Esophagus muscularis mucosa (tissue), 4 donors: ENCODE data around the gene EXO5.

Experiments
- EP300 ChIP-seq: sonication (generic); formaldehyde crosslinking; IDR thresholded peaks from one replicate; pipeline ENCODE4 v1.6.1; 2017; ENCODE audit warnings: antibody characterized with exemption
- POLR2A ChIP-seq: fragments of 450-650 bp; IDR thresholded peaks from one replicate; pipeline ENCODE4 v1.6.1; 2017; ENCODE audit warnings: antibody characterized with exemption, moderate library complexity, mild to moderate bottlenecking, low read depth
- TF ChIP-seq, protein P1 (sequence below), 3 experiments: fragments of 200-600 bp in 2 of 3; fragments of 450-650 bp in 1 of 3; sonication (generic) in 2 of 3; IDR thresholded peaks; one replicate each; pipeline ENCODE4 v1.5.1; 2017 to 2019; ENCODE audit warnings: antibody characterized with exemption in 3 of 3, mild to moderate bottlenecking in 2 of 3, moderate library complexity in 1 of 3

DNA sequence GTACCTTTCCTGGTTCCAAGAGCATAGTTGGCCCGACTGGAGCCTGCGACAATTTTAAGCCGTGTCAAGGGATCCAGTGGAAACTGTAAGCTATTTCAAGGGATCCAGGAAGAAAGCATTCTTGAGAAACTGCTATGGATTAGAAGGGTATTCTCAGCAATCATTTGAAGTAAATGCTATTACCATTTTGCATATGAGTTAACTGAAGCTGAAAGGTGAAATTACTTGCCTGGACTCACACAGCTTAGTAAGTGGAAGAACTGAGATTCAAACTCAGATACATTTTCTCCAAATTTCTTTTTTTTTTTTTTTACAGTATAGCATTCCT lies 23.5 kb downstream of the EXO5 start:
- no peak for TF ChIP-seq POLR2A
- TF ChIP-seq, protein P1, sequence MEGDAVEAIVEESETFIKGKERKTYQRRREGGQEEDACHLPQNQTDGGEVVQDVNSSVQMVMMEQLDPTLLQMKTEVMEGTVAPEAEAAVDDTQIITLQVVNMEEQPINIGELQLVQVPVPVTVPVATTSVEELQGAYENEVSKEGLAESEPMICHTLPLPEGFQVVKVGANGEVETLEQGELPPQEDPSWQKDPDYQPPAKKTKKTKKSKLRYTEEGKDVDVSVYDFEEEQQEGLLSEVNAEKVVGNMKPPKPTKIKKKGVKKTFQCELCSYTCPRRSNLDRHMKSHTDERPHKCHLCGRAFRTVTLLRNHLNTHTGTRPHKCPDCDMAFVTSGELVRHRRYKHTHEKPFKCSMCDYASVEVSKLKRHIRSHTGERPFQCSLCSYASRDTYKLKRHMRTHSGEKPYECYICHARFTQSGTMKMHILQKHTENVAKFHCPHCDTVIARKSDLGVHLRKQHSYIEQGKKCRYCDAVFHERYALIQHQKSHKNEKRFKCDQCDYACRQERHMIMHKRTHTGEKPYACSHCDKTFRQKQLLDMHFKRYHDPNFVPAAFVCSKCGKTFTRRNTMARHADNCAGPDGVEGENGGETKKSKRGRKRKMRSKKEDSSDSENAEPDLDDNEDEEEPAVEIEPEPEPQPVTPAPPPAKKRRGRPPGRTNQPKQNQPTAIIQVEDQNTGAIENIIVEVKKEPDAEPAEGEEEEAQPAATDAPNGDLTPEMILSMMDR (IDR thresholded peaks at IDR 0.05) = no peak
- TF ChIP-seq EP300 = no peak
